Keratinocyte (primary cell): ENCODE data around the gene HCN4. TPM values are rescaled to one million over a fixed set of nuclear protein-coding genes. Genes with fewer than 3 reads are reported as not detected.

Source experiments
- DNase-seq: peaks from one replicate; pipeline ENCODE4 v3.0.0-alpha.2; 2011; ENCODE audit warnings: low read depth, missing footprints, low spot score
- FAIRE-seq: peaks from 2 replicates; lab custom pipeline; 2011; peaks lifted over from hg19 to GRCh38; lab: Jason Lieb, UNC
- H2AFZ ChIP-seq: 2 replicates; pipeline ENCODE4 v1.6.0; 2012; ENCODE audit warnings: low read length, control low read depth, inconsistent platforms; ENCODE audit not compliant: control insufficient read depth
- H3K27ac ChIP-seq: 2 replicates; pipeline ENCODE4 v1.5.1; 2011; ENCODE audit warnings: low read length; ENCODE audit not compliant: control insufficient read depth, insufficient read depth
- H3K27me3 ChIP-seq: 3 replicates; pipeline ENCODE4 v1.6.0; 2011; ENCODE audit warnings: low read length; ENCODE audit not compliant: control insufficient read depth, insufficient read depth; ENCODE audit errors: extremely low read depth
- H3K36me3 ChIP-seq, 2 experiments: 2 replicates in 1 of 2; 3 replicates in 1 of 2; pipeline ENCODE4 v1.5.1; 2011; ENCODE audit warnings: low read length in 2 of 2, mild to moderate bottlenecking in 1 of 2; ENCODE audit not compliant: control insufficient read depth in 2 of 2, insufficient read depth in 2 of 2; ENCODE audit errors: extremely low read depth in 1 of 2
- H3K4me1 ChIP-seq: 3 replicates; pipeline ENCODE4 v1.5.1; 2011; ENCODE audit warnings: low read length; ENCODE audit not compliant: control insufficient read depth, insufficient read depth; ENCODE audit errors: extremely low read depth
- H3K4me2 ChIP-seq: 3 replicates; pipeline ENCODE4 v1.6.0; 2011; ENCODE audit warnings: low read depth, low read length; ENCODE audit not compliant: control insufficient read depth, insufficient read depth; ENCODE audit errors: extremely low read depth
- H3K4me3 ChIP-seq, 3 experiments: fragments of 200-600 bp in 1 of 3; sonication (generic) in 1 of 3; 2 replicates in 2 of 3; 3 replicates in 1 of 3; pipeline ENCODE4 v1.5.1; 2011 to 2016; ENCODE audit warnings: low read length in 3 of 3, mild to moderate bottlenecking in 3 of 3, control low read depth in 2 of 3, inconsistent platforms in 1 of 3, low read depth in 1 of 3, mixed read lengths in 1 of 3, mixed run types in 1 of 3, moderate library complexity in 1 of 3; ENCODE audit not compliant: control insufficient read depth in 2 of 3, insufficient read depth in 2 of 3; ENCODE audit errors: extremely low read depth in 1 of 3
- H3K79me2 ChIP-seq: 2 replicates; pipeline ENCODE4 v1.6.0; 2012; ENCODE audit warnings: low read length; ENCODE audit not compliant: control insufficient read depth, insufficient read depth
- H3K9ac ChIP-seq: 3 replicates; pipeline ENCODE4 v1.6.0; 2011; ENCODE audit warnings: low read length; ENCODE audit not compliant: control insufficient read depth, insufficient read depth; ENCODE audit errors: extremely low read depth
- H3K9me1 ChIP-seq: 3 replicates; pipeline ENCODE4 v1.6.0; 2011; ENCODE audit warnings: low read length; ENCODE audit not compliant: control insufficient read depth, insufficient read depth; ENCODE audit errors: extremely low read depth
- H3K9me3 ChIP-seq: 2 replicates; pipeline ENCODE4 v1.5.1; 2012; ENCODE audit warnings: low read depth, low read length; ENCODE audit not compliant: control insufficient read depth
- H4K20me1 ChIP-seq: 3 replicates; pipeline ENCODE4 v1.6.0; 2011; ENCODE audit warnings: low read length; ENCODE audit not compliant: control insufficient read depth, insufficient read depth; ENCODE audit errors: extremely low read depth
- EZH2 ChIP-seq: IDR thresholded peaks from one replicate; pipeline ENCODE4 v1.6.1; 2012; ENCODE audit warnings: inconsistent platforms, mild to moderate bottlenecking, low read length, moderate library complexity
- dilution Hi-C: fragments of 300-500 bp; cut with MboI; formaldehyde crosslinking; loops from one replicate; pipeline ENCODE4 v1.7.0; 2020; ENCODE audit warnings: low sequenced_read_pairs; ENCODE audit not compliant: extremely low pct_ligation_motif_present
- polyA plus RNA-seq, 5 experiments: library from polyadenylated mRNA; depleted of rRNA in 3 of 5; stranded (reverse) in 3 of 5; stranded (forward) in 1 of 5; unstranded in 1 of 5; fragments of >200 nt; gene quantifications; 1 replicate in 1 of 5; 2 replicates in 3 of 5; 3 replicates in 1 of 5; pipeline versions ENCODE4 v1.2.1 to v1.2.3, GENCODE V29; 2011 to 2012; ENCODE audit warnings: missing spikeins in 2 of 5, low read depth in 1 of 5, low replicate concordance in 1 of 5
- TF ChIP-seq, protein P1 (sequence below), 3 experiments: IDR thresholded peaks in 1 of 3; conservative IDR thresholded peaks in 1 of 3; optimal IDR thresholded peaks in 1 of 3; 2 replicates in 2 of 3; 3 replicates in 1 of 3; pipeline versions ENCODE3 to v1.5.1; 2011; ENCODE audit warnings: low read length in 3 of 3, mild to moderate bottlenecking in 3 of 3, moderate library complexity in 2 of 3, control low read depth in 1 of 3, inconsistent platforms in 1 of 3; ENCODE audit not compliant: insufficient read depth in 2 of 3; ENCODE audit errors: extremely low read depth in 1 of 3

Gene HCN4
- polyA plus RNA-seq, 1 donor (not counting 4 experiments of a cell fraction or from before 2014, with no cell fraction given): not detected

DNA sequence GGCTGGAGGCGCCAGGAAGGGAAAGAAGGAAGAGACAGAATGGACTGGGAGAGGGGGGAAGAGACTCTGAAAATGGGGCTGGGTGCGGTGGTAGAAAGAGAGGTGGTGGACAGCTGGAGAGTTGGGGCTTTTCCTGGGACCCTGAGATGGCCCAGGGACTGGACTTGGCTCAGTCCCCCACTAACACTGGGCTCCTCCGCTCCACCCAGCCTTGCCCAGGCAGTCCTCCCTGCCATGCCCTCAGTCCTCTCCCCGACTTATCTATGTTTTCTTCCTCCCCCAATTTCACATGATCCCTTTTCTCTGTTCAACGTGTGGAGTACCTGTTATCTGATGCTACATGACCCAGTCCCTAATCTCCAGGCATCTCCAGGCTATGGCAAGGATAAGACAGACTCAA lies 6.3 kb upstream of the HCN4 start:
- Histone ChIP-seq H3K4me1 (no peaks in the 10 kb centered on the region), H4K20me1 (no peaks in the 10 kb centered on the region), H3K9me3 (no peaks in the 10 kb centered on the region), H3K4me2 (no peak overlapping the region), H3K27me3 (peaks cover 43% of the 10 kb centered on the region), H3K9ac (no peak overlapping the region), H3K27ac (no peak overlapping the region), H3K79me2 (no peaks in the 10 kb centered on the region), H3K9me1 (no peaks in the 10 kb centered on the region), H2AFZ (no peak overlapping the region), H3K4me3 (no peak overlapping the region), H3K36me3 (no peaks in the 10 kb centered on the region)
- no peak for DNase-seq
- dilution Hi-C loops: no loop called here
- FAIRE-seq: no peak
- no peak for TF ChIP-seq EZH2
- TF ChIP-seq, protein P1, sequence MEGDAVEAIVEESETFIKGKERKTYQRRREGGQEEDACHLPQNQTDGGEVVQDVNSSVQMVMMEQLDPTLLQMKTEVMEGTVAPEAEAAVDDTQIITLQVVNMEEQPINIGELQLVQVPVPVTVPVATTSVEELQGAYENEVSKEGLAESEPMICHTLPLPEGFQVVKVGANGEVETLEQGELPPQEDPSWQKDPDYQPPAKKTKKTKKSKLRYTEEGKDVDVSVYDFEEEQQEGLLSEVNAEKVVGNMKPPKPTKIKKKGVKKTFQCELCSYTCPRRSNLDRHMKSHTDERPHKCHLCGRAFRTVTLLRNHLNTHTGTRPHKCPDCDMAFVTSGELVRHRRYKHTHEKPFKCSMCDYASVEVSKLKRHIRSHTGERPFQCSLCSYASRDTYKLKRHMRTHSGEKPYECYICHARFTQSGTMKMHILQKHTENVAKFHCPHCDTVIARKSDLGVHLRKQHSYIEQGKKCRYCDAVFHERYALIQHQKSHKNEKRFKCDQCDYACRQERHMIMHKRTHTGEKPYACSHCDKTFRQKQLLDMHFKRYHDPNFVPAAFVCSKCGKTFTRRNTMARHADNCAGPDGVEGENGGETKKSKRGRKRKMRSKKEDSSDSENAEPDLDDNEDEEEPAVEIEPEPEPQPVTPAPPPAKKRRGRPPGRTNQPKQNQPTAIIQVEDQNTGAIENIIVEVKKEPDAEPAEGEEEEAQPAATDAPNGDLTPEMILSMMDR (optimal IDR thresholded peaks at IDR 0.05 in 1 of 3, IDR thresholded peaks at IDR 0.05 in 1 of 3, conservative IDR thresholded peaks at IDR 0.05 in 1 of 3; ENCODE audit: extremely low read depth in 1 of 3, insufficient read depth in 2 of 3, low read length in 3 of 3): no peak

DNA sequence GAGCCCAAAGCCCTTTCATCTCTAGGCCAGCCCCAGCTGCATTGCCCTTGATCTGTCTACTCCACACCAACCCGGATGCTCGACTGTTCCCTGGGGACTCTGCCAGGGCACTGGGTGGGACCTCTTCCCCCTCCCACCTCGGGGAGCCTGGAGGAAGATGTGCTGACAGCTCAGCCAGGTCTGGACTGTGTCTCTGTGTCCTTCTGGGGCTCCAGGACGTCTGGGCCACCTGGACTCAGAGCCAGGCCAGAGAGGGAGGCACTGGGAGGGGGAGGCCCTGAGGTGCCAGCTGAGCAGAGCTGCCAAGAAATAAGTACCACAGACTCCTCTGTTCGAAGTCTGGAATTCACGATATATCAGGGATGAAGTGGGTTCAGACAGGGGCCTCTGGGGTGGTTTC lies 5.8 kb upstream of the HCN4 start:
- no peak overlapping the region for H3K9ac ChIP-seq
- H3K9me1 ChIP-seq: no peaks in the 10 kb centered on the region
- H3K27ac ChIP-seq: no peak overlapping the region
- H3K27me3 ChIP-seq: peaks cover 47% of the 10 kb centered on the region
- no peaks in the 10 kb centered on the region for H3K79me2 ChIP-seq
- no peak for TF ChIP-seq EZH2
- TF ChIP-seq, protein P1 (optimal IDR thresholded peaks at IDR 0.05 in 1 of 3, IDR thresholded peaks at IDR 0.05 in 1 of 3, conservative IDR thresholded peaks at IDR 0.05 in 1 of 3; ENCODE audit: extremely low read depth in 1 of 3, insufficient read depth in 2 of 3, low read length in 3 of 3): no peak
- H3K4me1 ChIP-seq: no peaks in the 10 kb centered on the region
- H2AFZ ChIP-seq: no peak overlapping the region
- H4K20me1 ChIP-seq: no peaks in the 10 kb centered on the region
- DNase-seq (no peak), FAIRE-seq (no peak)
- no peaks in the 10 kb centered on the region for H3K9me3 ChIP-seq
- dilution Hi-C loops: no loop called here
- no peaks in the 10 kb centered on the region for H3K36me3 ChIP-seq
- H3K4me2 ChIP-seq: no peak overlapping the region
- no peak overlapping the region for H3K4me3 ChIP-seq
